Endodermal cell (in vitro differentiated cells): ENCODE results near the gene FBRSL1. TPM values are rescaled to one million over a fixed set of nuclear protein-coding genes. Genes with fewer than 3 reads are reported as not detected.
"Not testable (repeated sequence)": the region's sequence is repeated elsewhere in the genome, so short reads cannot be mapped to it uniquely, and the experiment has no call there.

Experiments used
- DNase-seq: peaks from one replicate; pipeline ENCODE4 v3.0.0-alpha.2; 2017
- H3K27ac ChIP-seq: 2 replicates; pipeline ENCODE4 v1.5.1; 2013; ENCODE audit warnings: mild to moderate bottlenecking, low read depth, low read length, moderate library complexity
- H3K27me3 ChIP-seq: 2 replicates; pipeline ENCODE4 v1.6.1; 2013; ENCODE audit warnings: mild to moderate bottlenecking, low read length, moderate library complexity; ENCODE audit not compliant: insufficient read depth, control insufficient read depth, poor library complexity, severe bottlenecking
- H3K36me3 ChIP-seq: 2 replicates; pipeline ENCODE4 v1.7.0; 2013; ENCODE audit warnings: mild to moderate bottlenecking, low read length, moderate library complexity; ENCODE audit not compliant: control insufficient read depth, insufficient read depth
- H3K4me1 ChIP-seq: one replicate; pipeline ENCODE4 v1.7.0; 2013; ENCODE audit warnings: low read length; ENCODE audit not compliant: control insufficient read depth, insufficient read depth
- H3K4me3 ChIP-seq: 2 replicates; pipeline ENCODE4 v1.5.1; 2013; ENCODE audit warnings: mild to moderate bottlenecking, low read length, moderate library complexity
- H3K9ac ChIP-seq: 2 replicates; pipeline ENCODE4 v1.6.1; 2013; ENCODE audit warnings: mild to moderate bottlenecking, low read length, moderate library complexity; ENCODE audit not compliant: poor library complexity, severe bottlenecking; ENCODE audit errors: extremely low read depth
- H3K9me3 ChIP-seq: 2 replicates; pipeline ENCODE4 v1.6.1; 2013; ENCODE audit warnings: mild to moderate bottlenecking, low read length, moderate library complexity; ENCODE audit not compliant: control insufficient read depth
- H3K27ac Mint-ChIP-seq: 2 replicates; pipeline ENCODE4 v1.8.0; 2020; ENCODE audit warnings: mixed read lengths
- H3K27me3 Mint-ChIP-seq: 2 replicates; pipeline ENCODE4 v1.8.0; 2021; ENCODE audit warnings: mild to moderate bottlenecking, mixed read lengths; ENCODE audit not compliant: insufficient read depth
- H3K36me3 Mint-ChIP-seq: 2 replicates; pipeline ENCODE4 v1.8.0; 2020; ENCODE audit warnings: low read depth, mixed read lengths
- H3K4me1 Mint-ChIP-seq: 2 replicates; pipeline ENCODE4 v1.8.0; 2020; ENCODE audit warnings: mixed read lengths
- H3K4me3 Mint-ChIP-seq: 2 replicates; pipeline ENCODE4 v1.8.0; 2020; ENCODE audit warnings: mild to moderate bottlenecking, moderate library complexity, mixed read lengths
- H3K9me3 Mint-ChIP-seq: 2 replicates; pipeline ENCODE4 v1.8.0; 2020; ENCODE audit warnings: mild to moderate bottlenecking, mixed read lengths
- WGBS, 2 experiments: methylation state at CpG; one replicate each; pipeline versions ENCODE4 v1.1.5 to v1.1.7; 2013; ENCODE audit warnings: missing lambda C conversion rate in 2 of 2, mixed read lengths in 1 of 2; ENCODE audit not compliant: insufficient coverage in 1 of 2, insufficient read length in 1 of 2; 5-methylcytosine and 5-hydroxymethylcytosine counted together
- total RNA-seq, 2 donors: library from RNA; stranded (reverse); fragmentation: NEBNext Ultra II Directional in 1 of 2; extraction: Animal tissue kit (Norgen Biotek cat#: 25700) in 1 of 2; gene quantifications; 2 replicates in 1 of 2; 3 replicates in 1 of 2; pipeline ENCODE4 v1.2.1, GENCODE V29; 2021
- TF ChIP-seq, protein P1 (sequence below): fragments of 200-600 bp; sonication (generic); conservative IDR thresholded peaks from 2 replicates; pipeline ENCODE4 v1.5.0; 2021; ENCODE audit warnings: antibody characterized with exemption, mild to moderate bottlenecking

FBRSL1 gene
- total RNA-seq, 2 donors from 2014 or later = 74.9 to 92.3 TPM

DNA sequence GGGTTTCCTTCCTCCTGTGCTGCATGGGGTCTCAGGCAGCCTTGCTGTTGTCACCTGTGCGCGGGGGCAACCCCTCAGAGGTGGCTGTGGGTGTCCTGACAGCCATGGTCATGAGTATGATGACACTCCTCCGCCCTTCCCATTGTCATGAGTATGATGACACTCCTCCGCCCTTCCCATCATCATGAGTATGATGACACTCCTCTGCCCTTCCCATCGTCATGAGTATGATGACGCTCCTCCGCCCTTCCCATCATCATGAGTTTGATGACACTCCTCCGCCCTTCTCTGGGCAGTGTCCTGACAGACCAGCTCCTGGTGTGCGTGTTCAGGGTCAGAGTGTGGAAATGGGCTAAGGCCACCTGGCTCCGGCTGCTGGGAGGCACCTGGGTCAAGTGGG, 40.0 kb downstream of the FBRSL1 start:
- Histone ChIP-seq H3K27me3 (no peaks in the 10 kb centered on the region), H3K4me3 (no peak overlapping the region), H3K9me3 (peaks cover 19% of the 10 kb centered on the region), H3K36me3 (no peaks in the 10 kb centered on the region), H3K9ac (no peak overlapping the region), H3K27ac (no peak overlapping the region), H3K4me1 (no peaks in the 10 kb centered on the region)
- TF ChIP-seq, protein P1, sequence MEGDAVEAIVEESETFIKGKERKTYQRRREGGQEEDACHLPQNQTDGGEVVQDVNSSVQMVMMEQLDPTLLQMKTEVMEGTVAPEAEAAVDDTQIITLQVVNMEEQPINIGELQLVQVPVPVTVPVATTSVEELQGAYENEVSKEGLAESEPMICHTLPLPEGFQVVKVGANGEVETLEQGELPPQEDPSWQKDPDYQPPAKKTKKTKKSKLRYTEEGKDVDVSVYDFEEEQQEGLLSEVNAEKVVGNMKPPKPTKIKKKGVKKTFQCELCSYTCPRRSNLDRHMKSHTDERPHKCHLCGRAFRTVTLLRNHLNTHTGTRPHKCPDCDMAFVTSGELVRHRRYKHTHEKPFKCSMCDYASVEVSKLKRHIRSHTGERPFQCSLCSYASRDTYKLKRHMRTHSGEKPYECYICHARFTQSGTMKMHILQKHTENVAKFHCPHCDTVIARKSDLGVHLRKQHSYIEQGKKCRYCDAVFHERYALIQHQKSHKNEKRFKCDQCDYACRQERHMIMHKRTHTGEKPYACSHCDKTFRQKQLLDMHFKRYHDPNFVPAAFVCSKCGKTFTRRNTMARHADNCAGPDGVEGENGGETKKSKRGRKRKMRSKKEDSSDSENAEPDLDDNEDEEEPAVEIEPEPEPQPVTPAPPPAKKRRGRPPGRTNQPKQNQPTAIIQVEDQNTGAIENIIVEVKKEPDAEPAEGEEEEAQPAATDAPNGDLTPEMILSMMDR = no peak
- Mint-ChIP-seq H3K4me1 (no peaks in the 10 kb centered on the region), H3K27ac (no peak overlapping the region), H3K9me3 (peaks cover 38% of the 10 kb centered on the region), H3K27me3 (peaks cover 30% of the 10 kb centered on the region), H3K36me3 (peaks cover 21% of the 10 kb centered on the region), H3K4me3 (no peak overlapping the region)
- WGBS, 2 experiments = 94 to 98% methylated on average over 5 to 10 of the region's 10 CpGs
- no peak for DNase-seq

DNA sequence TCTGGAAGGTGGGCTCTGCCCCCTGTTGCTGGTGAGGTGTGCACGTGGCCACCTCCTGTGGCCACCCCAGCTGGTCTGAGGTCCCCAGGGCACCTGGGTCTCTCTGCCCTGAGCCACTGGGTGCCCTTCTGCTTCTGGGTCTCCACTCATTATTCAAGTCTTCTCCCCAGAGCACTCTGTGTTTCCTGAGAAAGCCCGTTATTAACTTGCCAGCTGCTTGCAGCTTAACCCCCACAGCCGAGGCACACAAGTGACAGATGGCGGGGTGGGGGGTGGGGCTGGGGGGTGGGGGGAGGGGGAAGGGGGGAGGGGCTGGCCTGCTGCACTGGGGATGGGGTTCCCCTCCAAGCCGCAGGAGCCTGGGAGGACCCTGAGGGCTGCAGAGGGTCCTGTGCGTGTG, 40.5 kb downstream of the FBRSL1 start:
- H3K27me3 ChIP-seq = no peaks in the 10 kb centered on the region
- no peak overlapping the region for H3K4me3 ChIP-seq
- Mint-ChIP-seq H3K27ac (no peak overlapping the region), H3K4me3 (no peak overlapping the region), H3K9me3 (peaks cover 44% of the 10 kb centered on the region), H3K27me3 (peaks cover 35% of the 10 kb centered on the region), H3K36me3 (peaks cover 26% of the 10 kb centered on the region), H3K4me1 (no peaks in the 10 kb centered on the region)
- DNase-seq = no peak
- H3K9me3 ChIP-seq = peaks cover 20% of the 10 kb centered on the region
- H3K9ac ChIP-seq = no peak overlapping the region
- TF ChIP-seq, protein P1 = no peak
- WGBS, 2 experiments = 89 to 95% methylated on average over 1 to 4 of the region's 6 CpGs
- no peak overlapping the region for H3K27ac ChIP-seq
- no peaks in the 10 kb centered on the region for H3K4me1 ChIP-seq
- no peaks in the 10 kb centered on the region for H3K36me3 ChIP-seq

DNA sequence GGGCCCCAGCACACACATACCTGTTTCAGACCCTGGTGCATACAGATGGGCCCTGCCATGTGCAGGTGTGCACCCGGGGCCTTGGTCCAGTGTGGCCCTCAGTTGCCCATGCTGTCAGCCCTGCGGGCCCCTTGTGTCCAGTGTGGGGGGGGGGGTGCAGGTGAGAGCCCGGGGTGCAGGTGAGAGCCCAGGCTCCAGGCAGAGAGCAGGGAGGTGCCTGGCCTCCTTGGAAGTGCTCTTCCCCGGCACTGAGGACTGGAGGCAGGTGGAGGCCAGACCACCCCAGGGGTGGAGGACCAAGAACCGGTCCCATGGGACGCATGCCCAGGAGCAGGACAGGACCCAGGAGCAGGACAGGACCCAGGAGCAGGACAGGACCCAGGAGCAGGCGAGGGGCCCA, 40.9 kb downstream of the FBRSL1 start:
- Histone ChIP-seq H3K4me1 (no peaks in the 10 kb centered on the region), H3K9ac (no peak overlapping the region), H3K4me3 (no peak overlapping the region), H3K27ac (no peak overlapping the region), H3K9me3 (peaks cover 24% of the 10 kb centered on the region), H3K27me3 (no peaks in the 10 kb centered on the region), H3K36me3 (no peaks in the 10 kb centered on the region)
- WGBS, 2 experiments = 97% methylated on average over 4 to 7 of the region's 7 CpGs
- H3K4me1 Mint-ChIP-seq = no peaks in the 10 kb centered on the region
- H3K36me3 Mint-ChIP-seq = peaks cover 28% of the 10 kb centered on the region
- DNase-seq = no peak
- TF ChIP-seq, protein P1 = no peak
- peaks cover 48% of the 10 kb centered on the region for H3K9me3 Mint-ChIP-seq
- no peak overlapping the region for H3K4me3 Mint-ChIP-seq
- no peak overlapping the region for H3K27ac Mint-ChIP-seq
- H3K27me3 Mint-ChIP-seq = peaks cover 39% of the 10 kb centered on the region

DNA sequence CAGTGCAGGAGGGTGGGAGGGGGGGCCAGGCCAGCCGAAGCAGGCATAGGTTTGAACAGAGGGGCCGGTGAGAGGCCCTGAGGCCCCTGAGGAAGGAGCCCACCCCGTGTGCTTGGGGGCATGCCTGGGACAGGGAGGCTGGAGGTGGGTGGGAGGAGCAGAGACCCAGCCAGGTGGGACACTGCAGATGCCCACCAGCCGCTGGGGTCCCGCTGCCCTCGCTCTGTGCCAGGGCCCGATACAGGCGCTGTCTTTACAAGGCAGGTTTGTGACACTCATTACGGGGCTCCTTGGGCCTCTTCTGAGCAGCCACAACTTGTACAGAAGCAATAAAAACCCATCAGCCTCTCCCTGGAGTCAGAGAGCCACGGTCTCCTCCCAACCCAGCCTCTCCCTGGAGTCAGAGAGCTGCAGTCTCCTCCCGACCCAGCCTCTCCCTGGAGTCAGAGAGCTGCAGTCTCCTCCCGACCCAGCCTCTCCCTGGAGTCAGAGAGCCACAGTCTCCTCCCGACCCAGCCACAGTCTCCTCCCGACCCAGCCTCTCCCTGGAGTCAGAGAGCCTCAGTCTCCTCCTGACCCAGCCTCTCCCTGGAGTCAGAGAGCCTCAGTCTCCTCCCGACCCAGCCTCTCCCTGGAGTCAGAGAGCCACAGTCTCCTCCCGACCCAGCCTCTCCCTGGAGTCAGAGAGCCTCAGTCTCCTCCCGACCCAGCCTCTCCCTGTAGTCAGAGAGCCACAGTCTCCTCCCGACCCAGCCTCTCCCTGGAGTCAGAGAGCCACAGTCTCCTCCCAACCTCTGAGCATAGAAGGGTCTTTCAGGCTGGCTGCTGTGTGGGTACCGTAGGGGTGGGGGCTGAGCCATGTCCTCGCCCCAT, 43.0 kb downstream of the FBRSL1 start:
- WGBS, 2 experiments = 90 to 92% methylated on average over 5 to 20 of the region's 20 CpGs
- H3K4me3 ChIP-seq, H3K9ac ChIP-seq, DNase-seq, H3K27ac ChIP-seq, H3K36me3 ChIP-seq, H3K27me3 ChIP-seq, H3K4me3 Mint-ChIP-seq, H3K27ac Mint-ChIP-seq, H3K4me1 ChIP-seq, H3K4me1 Mint-ChIP-seq: not testable (repeated sequence)
- H3K36me3 Mint-ChIP-seq = peaks cover 31% of the 10 kb centered on the region
- peaks cover 61% of the 10 kb centered on the region for H3K9me3 Mint-ChIP-seq
- peaks cover 56% of the 10 kb centered on the region for H3K27me3 Mint-ChIP-seq
- peaks cover 36% of the 10 kb centered on the region for H3K9me3 ChIP-seq
